Vagina (tissue), 2 donors: ENCODE results near the gene P2RY12.

Experiments used
- POLR2A ChIP-seq, 2 donors: fragments of 450-650 bp; IDR thresholded peaks; one replicate each; pipeline ENCODE4 v1.6.1; 2017; ENCODE audit warnings: antibody characterized with exemption in 2 of 2, mild to moderate bottlenecking in 2 of 2, moderate library complexity in 2 of 2
- TF ChIP-seq, protein P1 (sequence below), 3 experiments: fragments of 450-650 bp in 2 of 3; fragments of 200-600 bp in 1 of 3; sonication (generic) in 1 of 3; IDR thresholded peaks; one replicate each; pipeline ENCODE4 v1.5.1; 2017 to 2019; ENCODE audit warnings: antibody characterized with exemption in 3 of 3, mild to moderate bottlenecking in 2 of 3, moderate library complexity in 2 of 3

GRCh38 chr3:151351648-151352047, 32.9 kb downstream of the P2RY12 start:
- TF ChIP-seq, protein P1, sequence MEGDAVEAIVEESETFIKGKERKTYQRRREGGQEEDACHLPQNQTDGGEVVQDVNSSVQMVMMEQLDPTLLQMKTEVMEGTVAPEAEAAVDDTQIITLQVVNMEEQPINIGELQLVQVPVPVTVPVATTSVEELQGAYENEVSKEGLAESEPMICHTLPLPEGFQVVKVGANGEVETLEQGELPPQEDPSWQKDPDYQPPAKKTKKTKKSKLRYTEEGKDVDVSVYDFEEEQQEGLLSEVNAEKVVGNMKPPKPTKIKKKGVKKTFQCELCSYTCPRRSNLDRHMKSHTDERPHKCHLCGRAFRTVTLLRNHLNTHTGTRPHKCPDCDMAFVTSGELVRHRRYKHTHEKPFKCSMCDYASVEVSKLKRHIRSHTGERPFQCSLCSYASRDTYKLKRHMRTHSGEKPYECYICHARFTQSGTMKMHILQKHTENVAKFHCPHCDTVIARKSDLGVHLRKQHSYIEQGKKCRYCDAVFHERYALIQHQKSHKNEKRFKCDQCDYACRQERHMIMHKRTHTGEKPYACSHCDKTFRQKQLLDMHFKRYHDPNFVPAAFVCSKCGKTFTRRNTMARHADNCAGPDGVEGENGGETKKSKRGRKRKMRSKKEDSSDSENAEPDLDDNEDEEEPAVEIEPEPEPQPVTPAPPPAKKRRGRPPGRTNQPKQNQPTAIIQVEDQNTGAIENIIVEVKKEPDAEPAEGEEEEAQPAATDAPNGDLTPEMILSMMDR (IDR thresholded peaks at IDR 0.05) = no peak
- TF ChIP-seq POLR2A (IDR thresholded peaks at IDR 0.05) = no peak
